IMR-90 (cell line): Measurements from ENCODE around the gene ITPK1. TPM values are rescaled to one million over a fixed set of nuclear protein-coding genes. Genes with fewer than 3 reads are reported as not detected.

ENCODE experiments used
- ATAC-seq: fragments of 200-7000 bp; cut with Tn5 transposase; 2 replicates; pipeline ENCODE4 v1.9.1; 2020; ENCODE audit warnings: low read depth, mild to moderate bottlenecking, moderate library complexity
- BruUV-seq: library from RNA; stranded (reverse); fragments of 400-500 nt; replicated peaks from 2 replicates; lab custom pipeline; 2021; lab: Mats Ljungman, UMichigan
- CTCF ChIA-PET: fragments of 300-600 bp; formaldehyde crosslinking; extraction: SDS; loops from one replicate; lab custom pipeline; 2021; ENCODE audit warnings: antibody characterized with exemption; lab: Yijun Ruan, JAX
- POLR2A ChIA-PET: fragments of 300-600 bp; sonication (Branson Sonifier 250); formaldehyde crosslinking; loops from one replicate; lab custom pipeline; 2022; ENCODE audit warnings: antibody characterized with exemption; ENCODE audit not compliant: unreplicated experiment; lab: Charles Lee
- DNase-seq: peaks from one replicate; pipeline ENCODE4 v3.0.0; 2013
- H2AFZ ChIP-seq: replicated peaks from 2 replicates; pipeline ENCODE3; 2013; ENCODE audit warnings: low read length, mild to moderate bottlenecking; ENCODE audit not compliant: poor library complexity
- H2AK5ac ChIP-seq: 2 replicates; pipeline ENCODE4 v1.6.1; 2013; ENCODE audit warnings: low read depth, low read length, inconsistent platforms
- H2AK9ac ChIP-seq: replicated peaks from 2 replicates; pipeline ENCODE3; 2013; ENCODE audit warnings: mild to moderate bottlenecking, low read depth, low read length, moderate library complexity; ENCODE audit not compliant: poor library complexity
- H2BK120ac ChIP-seq: 2 replicates; pipeline ENCODE4 v1.6.1; 2013; ENCODE audit warnings: low read depth, low read length, inconsistent platforms
- H2BK15ac ChIP-seq: 3 replicates; pipeline ENCODE4 v1.6.1; 2013; ENCODE audit warnings: low read depth, low read length, inconsistent platforms
- H2BK20ac ChIP-seq: 2 replicates; pipeline ENCODE4 v1.6.1; 2013; ENCODE audit warnings: low read depth, mild to moderate bottlenecking, inconsistent platforms, low read length, moderate library complexity
- H2BK5ac ChIP-seq: 2 replicates; pipeline ENCODE4 v1.6.1; 2013; ENCODE audit warnings: mild to moderate bottlenecking, low read depth, low read length, inconsistent platforms; ENCODE audit not compliant: poor library complexity, severe bottlenecking
- H3K14ac ChIP-seq: replicated peaks from 2 replicates; pipeline ENCODE4 v1.6.1; 2013; ENCODE audit warnings: low read depth, low read length, inconsistent platforms
- H3K18ac ChIP-seq: 2 replicates; pipeline ENCODE4 v1.6.1; 2013; ENCODE audit warnings: low read depth, low read length, control low read depth
- H3K23ac ChIP-seq: 2 replicates; pipeline ENCODE4 v1.6.1; 2013; ENCODE audit warnings: low read depth, low read length, inconsistent platforms
- H3K27ac ChIP-seq: 2 replicates; pipeline ENCODE4 v1.5.1; 2013; ENCODE audit warnings: mild to moderate bottlenecking, control low read depth, low read length; ENCODE audit not compliant: insufficient read depth
- H3K27me3 ChIP-seq: 2 replicates; pipeline ENCODE4 v1.6.1; 2013; ENCODE audit warnings: low read length; ENCODE audit not compliant: control insufficient read depth, insufficient read depth
- H3K36me3 ChIP-seq: 2 replicates; pipeline ENCODE4 v1.6.1; 2013; ENCODE audit warnings: low read length, mixed read lengths; ENCODE audit not compliant: control insufficient read depth, insufficient read depth
- H3K4ac ChIP-seq: 2 replicates; pipeline ENCODE4 v1.6.1; 2013; ENCODE audit warnings: low read depth, low read length, inconsistent platforms
- H3K4me1 ChIP-seq: 2 replicates; pipeline ENCODE4 v1.6.1; 2013; ENCODE audit warnings: low read length, mixed read lengths; ENCODE audit not compliant: control insufficient read depth, insufficient read depth
- H3K4me2 ChIP-seq: 2 replicates; pipeline ENCODE4 v1.6.1; 2013; ENCODE audit warnings: low read depth, mild to moderate bottlenecking, control low read depth, low read length, moderate library complexity
- H3K4me3 ChIP-seq: 2 replicates; pipeline ENCODE4 v1.5.1; 2013; ENCODE audit warnings: low read depth, mild to moderate bottlenecking, control low read depth, low read length, moderate library complexity; ENCODE audit not compliant: insufficient read depth
- H3K56ac ChIP-seq: 2 replicates; pipeline ENCODE4 v1.6.1; 2013; ENCODE audit warnings: low read length, inconsistent platforms; ENCODE audit not compliant: insufficient read depth; ENCODE audit errors: extremely low read depth
- H3K79me1 ChIP-seq, 2 experiments: 2 replicates each; pipeline ENCODE4 v1.6.1; 2013; ENCODE audit warnings: low read length in 2 of 2, inconsistent platforms in 1 of 2, low read depth in 1 of 2
- H3K9ac ChIP-seq: 2 replicates; pipeline ENCODE4 v1.6.1; 2013; ENCODE audit warnings: low read depth, low read length, control low read depth
- H3K9me1 ChIP-seq: 2 replicates; pipeline ENCODE4 v1.6.1; 2013; ENCODE audit warnings: low read length, inconsistent platforms; ENCODE audit not compliant: insufficient read depth
- H3K9me3 ChIP-seq: 2 replicates; pipeline ENCODE4 v1.6.1; 2013; ENCODE audit warnings: low read length; ENCODE audit not compliant: control insufficient read depth, insufficient read depth
- H4K20me1 ChIP-seq: 2 replicates; pipeline ENCODE4 v1.6.1; 2013; ENCODE audit warnings: low read length, inconsistent platforms; ENCODE audit not compliant: insufficient read depth
- H4K5ac ChIP-seq: 2 replicates; pipeline ENCODE4 v1.6.1; 2013; ENCODE audit warnings: mild to moderate bottlenecking, low read depth, low read length, control low read depth
- H4K8ac ChIP-seq, 2 experiments: 2 replicates each; pipeline ENCODE4 v1.6.1; 2013; ENCODE audit warnings: low read depth in 2 of 2, low read length in 2 of 2, control low read depth in 1 of 2, inconsistent platforms in 1 of 2
- H4K91ac ChIP-seq: 2 replicates; pipeline ENCODE4 v1.6.1; 2013; ENCODE audit warnings: low read depth, low read length, inconsistent platforms; ENCODE audit not compliant: insufficient read depth
- BHLHE40 ChIP-seq: fragments of 150-350 bp; IDR thresholded peaks from 2 replicates; pipeline ENCODE4 v1.6.1; 2016; ENCODE audit warnings: mild to moderate bottlenecking, low read depth, low read length
- CEBPB ChIP-seq: IDR thresholded peaks from 2 replicates; pipeline ENCODE4 v1.6.1; 2012; ENCODE audit warnings: low read depth, low read length, improper control_type of control experiment
- CHD1 ChIP-seq: IDR thresholded peaks from 2 replicates; pipeline ENCODE4 v1.6.1; 2012; ENCODE audit warnings: low read depth, low read length, improper control_type of control experiment
- MAFK ChIP-seq: IDR thresholded peaks from 2 replicates; pipeline ENCODE4 v1.6.1; 2012; ENCODE audit warnings: low read depth, low read length, improper control_type of control experiment
- MAZ ChIP-seq: IDR thresholded peaks from 2 replicates; pipeline ENCODE4 v1.6.1; 2012; ENCODE audit warnings: low read depth, mild to moderate bottlenecking, low read length, improper control_type of control experiment, moderate library complexity, borderline replicate concordance
- POLR2A ChIP-seq: IDR thresholded peaks from 2 replicates; pipeline ENCODE4 v1.6.1; 2012; ENCODE audit warnings: mild to moderate bottlenecking, low read depth, low read length
- RAD21 ChIP-seq: IDR thresholded peaks from 2 replicates; pipeline ENCODE4 v1.6.1; 2012; ENCODE audit warnings: low read length, improper control_type of control experiment
- RCOR1 ChIP-seq: IDR thresholded peaks from 2 replicates; pipeline ENCODE4 v1.6.1; 2012; ENCODE audit warnings: mild to moderate bottlenecking, low read length, improper control_type of control experiment; ENCODE audit not compliant: insufficient replicate concordance
- SMC3 ChIP-seq: fragments of 150-350 bp; IDR thresholded peaks from 2 replicates; pipeline ENCODE4 v1.6.1; 2016; ENCODE audit warnings: low read depth, mild to moderate bottlenecking, antibody characterized with exemption, low read length, moderate library complexity
- WGBS, 2 experiments: methylation state at CpG; one replicate each; pipeline versions ENCODE4 v1.1.5 to v1.1.7; 2013; ENCODE audit warnings: missing lambda C conversion rate in 2 of 2; ENCODE audit not compliant: insufficient read length in 1 of 2; ENCODE audit errors: extremely low coverage in 2 of 2; 5-methylcytosine and 5-hydroxymethylcytosine counted together
- dilution Hi-C: fragments of 300-500 bp; cut with HindIII; formaldehyde crosslinking; loops from one replicate; pipeline ENCODE4 v1.14.3; 2018; ENCODE audit warnings: low sequenced_read_pairs; ENCODE audit not compliant: unreplicated experiment
- in situ Hi-C: fragments of 300-500 bp; cut with MboI; formaldehyde crosslinking; loops from 3 replicates; pipeline ENCODE4 v1.14.3; 2019; ENCODE audit warnings: low sequenced_read_pairs, inconsistent platforms, mixed read lengths
- intact Hi-C: fragments of 100-400 bp; cut with micrococcal nuclease; formaldehyde crosslinking; loops from 2 replicates; pipeline ENCODE4 v1.10.0; 2022
- polyA plus RNA-seq, 3 experiments: library from polyadenylated mRNA; depleted of rRNA; stranded (reverse); fragments of >200 nt; gene quantifications; 2 replicates each; pipeline ENCODE4 v1.2.3, GENCODE V29; 2012; ENCODE audit warnings: low replicate concordance in 1 of 3
- total RNA-seq: library from RNA; depleted of rRNA; stranded (reverse); fragments of >200 nt; gene quantifications from 2 replicates; pipeline ENCODE4 v1.2.3, GENCODE V29; 2012
- TF ChIP-seq, protein P1 (sequence below): fragments of 150-350 bp; IDR thresholded peaks from 2 replicates; pipeline ENCODE4 v1.6.1; 2016; ENCODE audit warnings: low read depth, mild to moderate bottlenecking, low read length, moderate library complexity, borderline replicate concordance

The ITPK1 gene
- total and polyA plus RNA-seq, 2 of the 4 experiments (the other 2 are of a cell fraction), result 21.7 to 26.9 TPM

DNA sequence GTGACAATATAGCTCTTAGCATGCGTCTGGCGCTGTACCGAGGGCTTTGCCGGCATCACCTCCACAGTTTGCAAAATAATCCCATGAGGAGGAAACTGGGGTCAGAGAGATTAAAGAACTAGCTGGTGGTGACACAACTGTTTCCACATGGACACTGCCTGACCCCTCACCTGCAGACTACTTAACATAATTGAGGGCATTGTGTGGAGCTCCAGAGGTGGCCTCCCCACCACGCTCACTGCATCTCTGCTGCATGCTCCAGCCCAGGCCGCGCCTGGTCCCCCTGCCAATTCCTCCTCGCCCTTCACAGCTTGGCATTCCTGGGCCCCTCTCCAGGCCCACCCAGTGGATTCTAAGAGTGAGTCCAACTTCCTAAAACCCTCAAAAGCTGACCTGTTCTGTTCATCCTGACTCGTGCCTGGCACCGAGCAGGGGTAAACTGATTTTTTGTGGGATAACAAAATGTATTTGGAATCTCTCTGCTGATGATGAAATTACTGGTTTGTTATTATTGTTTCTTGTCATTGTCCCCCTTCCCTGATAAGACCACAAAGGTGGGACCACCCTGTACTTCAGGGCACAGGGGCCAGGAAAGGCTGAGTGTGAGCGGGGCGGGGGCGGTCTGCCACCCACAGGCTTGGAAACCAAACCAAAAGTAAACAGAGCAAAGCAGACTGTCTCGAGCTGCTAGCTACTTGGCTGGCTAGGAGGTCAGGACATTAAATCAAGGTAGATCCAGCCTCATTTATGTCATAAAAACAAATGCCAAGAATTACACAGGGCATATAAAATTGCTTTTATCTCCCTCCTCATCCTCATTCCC is 152.2 kb downstream of the ITPK1 start:
- H4K20me1 ChIP-seq, result no peaks in the 10 kb centered on the region
- H2AK9ac ChIP-seq, result no peak overlapping the region
- no peak overlapping the region for H2BK120ac ChIP-seq
- H2BK20ac ChIP-seq, result no peak overlapping the region; the same call in 1 of the 2 replicates
- in situ Hi-C loops (no loop called here), intact Hi-C loops (no loop called here), dilution Hi-C loops (no loop called here)
- H3K14ac ChIP-seq, result no peak overlapping the region
- no peak overlapping the region for H2AK5ac ChIP-seq
- 93% methylated on average over 3 of the region's 14 CpGs; no CpG with 5 or more reads in 1 of the 2 experiments for WGBS, 2 experiments
- no peak overlapping the region for H3K18ac ChIP-seq
- no peak overlapping the region for H3K4me3 ChIP-seq
- H3K79me1 ChIP-seq, result no peaks in the 10 kb centered on the region
- H3K4me2 ChIP-seq, result no peak overlapping the region
- TF ChIP-seq, protein P1, sequence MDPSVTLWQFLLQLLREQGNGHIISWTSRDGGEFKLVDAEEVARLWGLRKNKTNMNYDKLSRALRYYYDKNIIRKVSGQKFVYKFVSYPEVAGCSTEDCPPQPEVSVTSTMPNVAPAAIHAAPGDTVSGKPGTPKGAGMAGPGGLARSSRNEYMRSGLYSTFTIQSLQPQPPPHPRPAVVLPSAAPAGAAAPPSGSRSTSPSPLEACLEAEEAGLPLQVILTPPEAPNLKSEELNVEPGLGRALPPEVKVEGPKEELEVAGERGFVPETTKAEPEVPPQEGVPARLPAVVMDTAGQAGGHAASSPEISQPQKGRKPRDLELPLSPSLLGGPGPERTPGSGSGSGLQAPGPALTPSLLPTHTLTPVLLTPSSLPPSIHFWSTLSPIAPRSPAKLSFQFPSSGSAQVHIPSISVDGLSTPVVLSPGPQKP, result no peak
- TF ChIP-seq MAZ (no peak), SMC3 (no peak), BHLHE40 (no peak), MAFK (no peak), RCOR1 (no peak), RAD21 (no peak), CEBPB (no peak), CHD1 (no peak), POLR2A (no peak)
- H3K36me3 ChIP-seq, result no peaks in the 10 kb centered on the region
- no peak overlapping the region for H3K4ac ChIP-seq
- H3K27me3 ChIP-seq, result no peaks in the 10 kb centered on the region
- no peak overlapping the region for H4K5ac ChIP-seq
- no TSS peak for BruUV-seq
- H3K9me3 ChIP-seq, result no peaks in the 10 kb centered on the region
- 0 out of 2 replicates have a peak, but pooled peaks cover 1% of the 10 kb centered on the region for H3K4me1 ChIP-seq
- H3K27ac ChIP-seq, result no peak overlapping the region
- ChIA-PET CTCF (interaction anchor here (0.7 to 1.0 kb wide), 2 partner anchors 11 to 23 kb away, joined by 3 to 4 read pairs; no protein-coding TSS in a partner anchor), POLR2A (no interaction called here)
- H4K8ac ChIP-seq, result no peak overlapping the region
- H4K91ac ChIP-seq, result no peak overlapping the region
- H2AFZ ChIP-seq, result no peak overlapping the region
- no peak overlapping the region for H3K56ac ChIP-seq
- no peak for DNase-seq
- no peak overlapping the region for H3K23ac ChIP-seq
- no peak for ATAC-seq
- peaks cover 11% of the 10 kb centered on the region; the same call in 1 of the 2 replicates for H3K9me1 ChIP-seq
- H3K9ac ChIP-seq, result no peak overlapping the region
- H2BK15ac ChIP-seq, result no peak overlapping the region
- no peak overlapping the region for H2BK5ac ChIP-seq
